Cardiac septum (tissue), 1 donor: ENCODE measurements around the gene SPATA20. TPM values are rescaled to one million over a fixed set of nuclear protein-coding genes. Genes with fewer than 3 reads are reported as not detected.

Source experiments
- DNase-seq: peaks from one replicate; pipeline ENCODE4 v3.0.0-alpha.2; 2020; ENCODE audit warnings: low spot score
- intact Hi-C: fragments of 100-400 bp; cut with DNase I; formaldehyde crosslinking; loops from one replicate; pipeline ENCODE4 v1.14.0; 2022
- total RNA-seq: library from RNA; stranded (reverse); fragmentation: NEBNext Ultra II Directional; extraction: Animal tissue kit (Norgen Biotek cat#: 25700); gene quantifications from one replicate; pipeline ENCODE4 v1.2.1, GENCODE V29; 2021
- donor health status: DM: no; HTN: no; CAD: no.

Gene SPATA20
- total RNA-seq, 1 donor from 2014 or later, result 51.9 TPM

GRCh38 chr17:50537721-50538548 is 9.0 kb upstream of the SPATA20 start:
- DNase-seq, result no peak
- intact Hi-C loops, result no loop called here

- no peak for DNase-seq
- intact Hi-C loops, result no loop called here
Measured at GRCh38 chr17:50538549-50539410, 8.2 kb upstream of the SPATA20 start.

DNA sequence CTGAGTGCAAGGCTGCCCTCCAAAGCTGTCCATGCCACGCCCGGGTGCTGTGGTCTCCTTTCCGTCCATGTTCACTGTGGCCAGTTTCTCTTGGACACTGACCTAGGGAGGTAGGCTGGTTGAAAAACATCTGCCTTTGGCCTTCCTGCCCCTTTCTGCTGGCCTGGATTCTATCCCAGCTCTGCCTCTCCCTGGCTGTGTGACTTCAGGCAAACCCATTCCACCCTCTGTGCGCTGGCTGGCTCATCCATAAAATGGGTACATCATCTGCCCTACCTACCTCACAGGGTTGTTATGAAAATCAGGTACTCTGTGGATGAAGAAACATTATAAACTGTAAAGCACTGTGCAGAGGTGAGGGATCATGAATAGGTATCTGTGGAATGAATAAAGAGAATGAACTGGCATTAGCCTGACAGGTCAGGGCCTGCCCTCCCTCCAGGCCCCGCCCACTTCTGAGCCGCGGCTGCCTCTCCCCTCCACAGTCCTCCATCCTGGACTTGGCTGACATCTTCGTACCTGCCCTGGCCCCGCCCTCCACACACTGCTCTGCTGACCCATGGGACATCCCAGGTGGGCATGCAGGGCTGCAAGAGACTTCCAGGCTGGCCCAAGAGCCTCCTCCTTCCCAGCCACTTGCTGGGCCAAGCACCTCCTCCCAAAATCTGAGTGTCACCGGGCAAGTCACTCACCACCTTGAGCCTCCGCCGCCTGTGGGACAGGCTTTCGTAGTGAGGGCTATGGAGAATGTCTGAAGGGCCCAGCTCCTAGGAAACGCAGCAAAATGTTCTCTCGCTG is 7.0 kb upstream of the SPATA20 start:
- DNase-seq, result no peak
- intact Hi-C loops, result loop anchor here (2.0 to 10.0 kb wide), 3 partner anchors 33 to 415 kb away; partner anchors contain the start of gene MYCBPAP

DNA sequence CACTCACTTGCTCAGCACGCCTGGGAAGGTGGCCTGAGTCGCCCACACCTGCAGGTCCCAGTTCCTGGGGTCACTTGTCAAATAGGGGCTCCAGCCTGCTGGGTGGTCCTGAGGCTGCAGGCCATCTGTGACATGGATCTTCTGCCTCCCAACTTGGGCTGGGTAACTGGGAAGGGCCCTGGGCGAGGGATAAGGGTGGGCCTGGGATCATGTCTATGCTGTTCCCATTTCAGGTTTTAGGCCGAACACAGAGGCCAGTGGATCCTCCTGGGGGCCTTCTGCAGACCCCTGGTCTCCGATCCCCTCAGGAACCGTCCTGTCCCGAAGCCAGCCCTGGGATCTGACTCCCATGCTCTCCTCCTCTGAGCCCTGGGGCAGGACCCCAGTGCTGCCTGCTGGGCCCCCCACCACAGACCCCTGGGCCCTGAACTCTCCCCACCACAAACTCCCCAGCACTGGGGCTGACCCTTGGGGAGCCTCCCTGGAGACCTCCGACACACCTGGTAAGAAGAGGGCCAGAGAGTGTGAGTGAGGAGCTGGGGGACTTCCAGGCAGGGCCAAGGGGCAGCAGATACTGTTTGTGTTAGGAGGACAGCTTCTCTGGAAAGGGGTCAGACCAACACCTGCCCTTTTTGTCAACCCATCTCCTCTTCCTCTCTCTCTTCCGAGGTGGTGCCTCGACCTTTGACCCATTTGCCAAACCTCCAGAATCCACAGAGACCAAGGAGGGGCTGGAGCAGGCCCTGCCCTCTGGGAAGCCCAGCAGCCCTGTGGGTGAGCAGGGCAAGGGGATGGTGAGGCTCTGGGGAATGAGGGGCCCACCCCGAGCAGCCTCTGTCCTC is 6.2 kb upstream of the SPATA20 start:
- DNase-seq, result no peak
- intact Hi-C loops, result loop anchor here (2.0 to 10.0 kb wide), 3 partner anchors 33 to 414 kb away; partner anchors contain the start of gene MYCBPAP

DNA sequence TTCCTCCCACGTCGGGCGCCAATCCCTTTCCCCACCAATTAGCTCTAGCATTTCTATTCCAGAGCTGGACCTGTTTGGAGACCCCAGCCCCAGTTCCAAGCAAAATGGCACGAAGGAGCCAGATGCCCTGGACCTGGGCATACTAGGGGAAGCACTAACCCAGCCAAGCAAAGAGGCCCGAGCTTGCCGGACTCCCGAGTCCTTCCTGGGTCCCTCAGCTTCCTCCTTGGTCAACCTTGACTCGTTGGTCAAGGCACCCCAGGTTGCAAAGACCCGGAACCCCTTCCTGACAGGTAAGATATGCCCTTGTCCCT is 5.6 kb upstream of the SPATA20 start:
- no peak for DNase-seq
- intact Hi-C loops, result loop anchor here (2.0 to 10.0 kb wide), 3 partner anchors 34 to 413 kb away; partner anchors contain the start of gene MYCBPAP

DNA sequence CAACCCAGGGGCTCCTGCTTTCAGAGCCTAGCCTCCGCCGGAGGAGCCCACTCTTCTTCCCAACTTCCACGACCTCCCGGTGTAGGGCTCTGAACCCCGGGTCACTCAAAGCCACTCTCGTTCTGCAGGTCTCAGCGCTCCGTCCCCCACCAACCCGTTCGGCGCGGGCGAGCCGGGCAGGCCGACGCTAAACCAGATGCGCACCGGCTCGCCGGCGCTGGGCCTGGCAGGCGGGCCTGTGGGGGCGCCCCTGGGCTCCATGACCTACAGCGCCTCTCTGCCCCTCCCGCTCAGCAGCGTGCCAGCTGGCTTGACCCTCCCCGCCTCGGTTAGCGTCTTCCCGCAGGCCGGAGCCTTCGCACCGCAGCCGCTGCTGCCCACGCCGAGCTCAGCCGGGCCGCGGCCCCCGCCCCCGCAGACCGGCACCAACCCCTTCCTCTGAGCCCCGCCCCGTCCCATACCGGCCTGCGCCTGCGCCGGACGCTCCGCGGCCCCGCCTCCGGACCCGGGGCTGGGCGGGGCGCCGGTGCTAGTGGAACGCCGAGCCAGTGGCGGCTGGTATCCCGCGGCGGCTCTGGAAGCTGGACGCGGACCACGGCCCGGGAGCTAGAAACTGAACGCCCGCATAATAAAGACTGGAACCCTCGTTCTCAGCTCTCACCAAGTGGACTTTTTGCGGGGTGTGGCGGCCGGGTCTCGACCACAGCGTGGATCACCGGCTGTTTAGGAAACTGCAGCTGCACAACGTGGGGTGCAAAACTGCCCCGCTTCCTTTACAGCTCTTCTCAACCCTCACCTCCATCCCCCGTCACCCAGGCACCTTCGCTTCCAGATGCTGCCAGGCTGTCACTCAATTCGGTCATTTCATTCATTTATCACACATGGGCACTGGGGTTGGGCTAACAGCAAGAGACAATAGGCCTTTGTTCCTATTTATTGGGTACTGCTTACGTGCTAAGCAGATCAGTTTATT is 5.0 kb upstream of the SPATA20 start:
- intact Hi-C loops, result loop anchor here (2.0 to 10.0 kb wide), 3 partner anchors 35 to 413 kb away; partner anchors contain the start of gene MYCBPAP
- peak; percentile 97 for DNase-seq

DNA sequence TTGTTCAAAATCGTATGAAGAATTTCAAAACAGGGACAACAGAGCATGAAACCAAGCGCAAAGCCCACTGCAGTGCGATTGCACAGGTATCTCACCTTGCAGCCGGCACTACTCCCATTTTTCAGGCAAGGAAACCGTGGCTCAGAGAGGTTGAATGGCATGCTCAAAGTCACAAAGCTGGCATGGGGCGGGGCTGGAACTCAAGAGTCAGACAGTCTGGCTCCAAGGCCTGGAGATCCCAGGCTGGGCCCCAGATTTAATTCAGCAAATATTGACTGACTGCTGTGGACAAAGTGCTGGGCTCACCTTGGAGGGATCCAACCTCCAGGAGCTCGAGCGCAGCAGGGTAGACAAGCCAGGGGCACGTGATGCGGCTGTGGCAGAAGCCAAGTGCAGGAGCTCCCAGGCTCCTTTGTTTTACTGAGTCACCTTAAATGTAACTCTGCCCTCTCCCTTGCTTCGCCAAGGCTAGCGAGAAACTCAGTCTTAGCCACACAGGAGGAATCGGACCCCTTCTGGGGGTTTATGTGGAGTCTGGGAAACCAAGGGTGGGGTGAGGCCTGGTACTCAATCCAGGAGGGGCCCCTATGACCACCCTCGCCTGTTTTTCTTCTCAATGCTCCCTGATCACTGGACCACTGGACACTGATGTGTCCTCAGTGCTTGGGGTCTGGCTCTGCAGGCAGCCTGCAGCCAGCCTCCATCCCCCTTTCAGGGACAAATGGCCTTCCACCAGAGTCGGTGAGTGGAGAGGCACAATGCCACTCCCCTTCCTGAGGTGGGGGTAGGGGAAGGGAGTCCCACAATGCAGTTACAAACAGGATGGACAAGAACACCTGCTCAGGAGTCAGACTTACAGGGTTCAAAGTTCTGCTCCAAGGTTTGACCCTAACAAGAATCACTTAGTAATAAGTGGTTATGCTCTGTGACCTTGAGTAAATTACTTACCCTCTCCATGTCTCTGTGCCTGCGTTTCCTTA is 3.9 kb upstream of the SPATA20 start:
- intact Hi-C loops, result loop anchor here (5.0 to 10.0 kb wide), 2 partner anchors 36 to 412 kb away; partner anchors contain the start of gene MYCBPAP
- DNase-seq, result no peak

- intact Hi-C loops, result loop anchor here (5.0 to 10.0 kb wide), 2 partner anchors 37 to 410 kb away; partner anchors contain the start of gene MYCBPAP
Measured at GRCh38 chr17:50544516-50544915, 2.5 kb upstream of the SPATA20 start.

DNA sequence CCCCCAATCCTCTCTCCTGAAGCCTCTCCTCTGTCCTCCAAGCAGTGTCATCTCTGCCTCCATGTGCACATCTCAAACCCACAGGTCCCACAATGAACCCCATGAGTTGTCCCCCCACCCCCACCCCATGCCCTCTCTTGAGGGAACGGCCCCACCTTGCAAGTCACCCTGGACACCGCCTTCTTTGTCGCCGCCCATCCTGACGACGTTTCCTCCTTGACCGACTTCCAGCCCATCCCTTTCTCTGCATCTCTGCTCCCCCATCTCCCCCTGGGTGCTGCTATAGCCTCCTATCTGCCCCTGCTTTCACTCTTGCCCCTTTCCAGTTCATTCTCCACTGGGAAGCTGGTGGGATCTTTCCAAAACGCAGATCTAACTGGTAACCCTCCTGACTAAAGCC is 1.7 kb upstream of the SPATA20 start:
- DNase-seq, result no peak
- intact Hi-C loops, result loop anchor here (10.0 kb wide), 1 partner anchor 409 kb away; no protein-coding TSS in a partner anchor

More at GRCh38 chr17:50544516-50544915, 2.5 kb upstream of the SPATA20 start:
- no peak for DNase-seq

DNA sequence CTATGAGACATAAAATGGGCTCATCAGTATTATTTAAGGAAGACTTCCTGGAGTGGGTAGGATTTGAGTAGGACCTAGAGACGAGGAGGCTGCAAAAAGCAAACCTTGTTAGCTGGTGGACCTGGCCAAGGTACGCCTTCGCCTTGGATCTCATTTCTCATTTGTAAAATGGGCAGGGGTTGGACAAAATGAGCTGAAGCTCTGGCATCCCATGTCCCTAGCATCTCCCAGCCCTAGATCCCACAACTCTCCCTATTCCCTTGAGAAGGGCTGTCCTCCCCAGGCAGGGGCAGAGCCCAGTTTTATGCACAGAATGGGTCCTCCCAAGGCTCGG is 306 bp upstream of the SPATA20 start:
- intact Hi-C loops, result loop anchor here (2.0 to 10.0 kb wide), 4 partner anchors 66 to 408 kb away; no protein-coding TSS in a partner anchor
- no peak for DNase-seq

DNA sequence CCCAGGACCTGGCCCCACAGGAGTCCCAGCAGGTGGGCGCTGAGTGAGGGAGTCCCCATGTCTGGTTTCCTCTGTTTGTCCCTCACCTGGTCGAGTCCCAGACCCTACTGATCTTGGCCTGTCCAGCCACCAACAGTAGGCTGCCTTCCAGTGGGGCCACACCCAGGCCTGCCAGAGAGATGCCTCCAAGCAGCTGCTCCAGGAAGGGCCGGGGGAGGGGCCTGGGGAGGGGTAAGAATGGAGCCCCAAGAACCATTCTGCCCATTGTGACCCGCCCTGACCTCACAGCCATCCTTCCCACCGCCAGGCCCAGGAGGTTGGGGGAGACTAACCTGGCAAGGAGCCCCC is 736 bp downstream of the SPATA20 start:
- DNase-seq, result no peak

GRCh38 chr17:50548831-50549230 is 1.9 kb downstream of the SPATA20 start:
- intact Hi-C loops, result loop anchor here (10.0 kb wide), 1 partner anchor 406 kb away; no protein-coding TSS in a partner anchor
- DNase-seq, result no peak

More for the DNA sequence above, 736 bp downstream of the SPATA20 start:
- intact Hi-C loops, result loop anchor here (2.0 to 10.0 kb wide), 4 partner anchors 65 to 407 kb away; no protein-coding TSS in a partner anchor

DNA sequence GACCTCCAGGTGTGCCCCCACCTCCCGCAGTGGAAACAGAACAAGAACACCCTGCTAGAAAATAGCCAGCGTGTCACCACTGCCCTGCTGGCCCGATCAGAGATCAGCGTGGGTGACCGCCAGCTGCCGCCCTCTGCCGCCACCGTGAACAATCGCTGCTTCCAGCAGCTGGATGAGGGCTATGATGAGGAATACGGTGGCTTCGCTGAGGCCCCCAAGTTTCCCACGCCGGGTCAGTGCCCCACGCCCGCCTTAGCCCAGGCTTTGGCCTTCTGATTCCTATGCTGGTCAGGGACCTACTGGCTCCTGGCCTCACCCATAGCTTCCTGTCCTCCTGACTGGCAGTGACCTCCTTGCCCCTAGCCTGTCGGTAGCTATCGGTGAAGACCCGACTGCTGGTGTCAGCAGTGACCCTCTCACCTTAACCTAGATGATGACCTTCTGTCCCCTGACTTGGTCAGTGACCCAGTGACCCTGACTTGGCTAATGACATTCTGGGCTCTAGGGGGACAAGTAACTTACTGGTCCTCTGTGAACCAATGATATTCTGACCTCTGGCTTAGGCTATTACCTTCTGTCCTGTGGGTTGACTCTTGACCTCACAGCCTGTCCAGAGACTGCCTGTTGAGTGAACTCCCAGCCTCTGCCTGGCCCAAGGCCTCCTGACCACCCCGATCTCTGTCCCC is 2.4 kb downstream of the SPATA20 start:
- intact Hi-C loops, result loop anchor here (10.0 kb wide), 1 partner anchor 405 kb away; no protein-coding TSS in a partner anchor
- no peak for DNase-seq

DNA sequence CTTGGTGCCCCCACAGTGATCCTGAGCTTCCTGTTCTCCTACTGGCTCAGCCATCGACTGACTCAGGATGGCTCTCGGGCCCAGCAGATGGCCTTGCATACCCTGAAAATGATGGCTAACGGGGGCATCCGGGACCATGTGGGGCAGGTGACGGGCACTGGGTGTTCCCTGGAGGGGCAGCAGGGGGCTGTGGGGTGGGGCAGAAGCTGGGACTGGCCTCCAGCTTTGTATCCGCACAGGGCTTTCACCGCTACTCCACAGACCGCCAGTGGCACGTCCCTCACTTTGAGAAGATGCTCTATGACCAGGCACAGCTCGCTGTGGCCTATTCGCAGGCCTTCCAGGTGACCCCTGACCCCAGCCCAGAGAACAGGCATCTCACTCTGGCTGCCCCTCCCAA is 3.0 kb downstream of the SPATA20 start:
- intact Hi-C loops, result loop anchor here (2.0 to 10.0 kb wide), 2 partner anchors 77 to 405 kb away; no protein-coding TSS in a partner anchor
- no peak for DNase-seq

GRCh38 chr17:50550661-50551432 is 3.9 kb downstream of the SPATA20 start:
- no peak for DNase-seq
- intact Hi-C loops, result loop anchor here (2.0 kb wide), 1 partner anchor 76 kb away; no protein-coding TSS in a partner anchor
